OCI-LY1 (cell line): ENCODE measurements around the gene WDR74.

Source experiments
- H2AFZ ChIP-seq: fragments of 200-600 bp; sonication (generic), shearing (Covaris generic); 2 replicates; pipeline ENCODE4 v1.6.0; 2014; ENCODE audit warnings: antibody characterized with exemption, mild to moderate bottlenecking, low read length
- H3F3A ChIP-seq: fragments of 200-600 bp; sonication (generic), shearing (Covaris generic); 2 replicates; pipeline ENCODE4 v1.6.0; 2014; ENCODE audit warnings: mild to moderate bottlenecking, antibody characterized with exemption, low read length, moderate library complexity; ENCODE audit not compliant: insufficient read depth
- H3K27ac ChIP-seq: fragments of 200-600 bp; sonication (generic); 2 replicates; pipeline ENCODE4 v1.5.1; 2014; ENCODE audit warnings: low read length, mixed run types, mild to moderate bottlenecking, low read depth; ENCODE audit not compliant: poor library complexity, severe bottlenecking
- H3K27me3 ChIP-seq: fragments of 200-600 bp; sonication (generic); 2 replicates; pipeline ENCODE4 v1.6.0; 2014; ENCODE audit warnings: antibody characterized with exemption, mild to moderate bottlenecking, low read length, moderate library complexity; ENCODE audit not compliant: insufficient read depth
- H3K36me3 ChIP-seq: fragments of 200-600 bp; sonication (generic); 2 replicates; pipeline ENCODE4 v1.6.1; 2014; ENCODE audit warnings: mild to moderate bottlenecking, antibody characterized with exemption, low read length, moderate library complexity, mixed read lengths; ENCODE audit not compliant: insufficient read depth
- H3K4me1 ChIP-seq: fragments of 200-600 bp; sonication (generic); 2 replicates; pipeline ENCODE4 v1.5.1; 2014; ENCODE audit warnings: mild to moderate bottlenecking, low read length, moderate library complexity; ENCODE audit not compliant: insufficient read depth, severe bottlenecking
- H3K4me2 ChIP-seq: fragments of 200-600 bp; sonication (generic), shearing (Covaris generic); 2 replicates; pipeline ENCODE4 v1.6.1; 2014; ENCODE audit warnings: low read length
- H3K4me3 ChIP-seq: fragments of 200-600 bp; sonication (generic); 2 replicates; pipeline ENCODE4 v1.5.1; 2014; ENCODE audit warnings: low read length, low read depth, mild to moderate bottlenecking, mixed read lengths; ENCODE audit not compliant: poor library complexity, severe bottlenecking
- H3K79me2 ChIP-seq: fragments of 200-600 bp; shearing (Covaris generic); 2 replicates; pipeline ENCODE4 v1.6.1; 2016; ENCODE audit warnings: mixed run types, low read length, mixed read lengths; ENCODE audit not compliant: insufficient read depth
- H3K9ac ChIP-seq: fragments of 200-600 bp; sonication (generic), shearing (Covaris generic); 2 replicates; pipeline ENCODE4 v1.6.1; 2014; ENCODE audit warnings: mild to moderate bottlenecking, low read length, mixed read lengths
- H3K9me2 ChIP-seq: fragments of 200-600 bp; sonication (generic), shearing (Covaris generic); 2 replicates; pipeline ENCODE4 v1.6.1; 2014; ENCODE audit warnings: low read depth, mild to moderate bottlenecking, low read length, mixed read lengths
- H3K9me3 ChIP-seq: fragments of 200-600 bp; shearing (Covaris generic); 2 replicates; pipeline ENCODE4 v1.6.1; 2014; ENCODE audit warnings: low read length, mixed read lengths
- H4K20me1 ChIP-seq: fragments of 200-600 bp; sonication (generic), shearing (Covaris generic); 2 replicates; pipeline ENCODE4 v1.6.0; 2016; ENCODE audit warnings: mild to moderate bottlenecking, low read length; ENCODE audit not compliant: insufficient read depth
- CTCF ChIP-seq: fragments of 200-600 bp; sonication (generic), shearing (Covaris generic); IDR thresholded peaks from 2 replicates; pipeline ENCODE4 v1.5.1; 2017; ENCODE audit warnings: mild to moderate bottlenecking, antibody characterized with exemption, low read length, moderate library complexity, mixed read lengths
- EZH2 ChIP-seq: fragments of 200-600 bp; sonication (generic), shearing (Covaris generic); IDR thresholded peaks from 2 replicates; pipeline ENCODE4 v1.8.0; 2017; ENCODE audit warnings: borderline replicate concordance, mixed run types, mild to moderate bottlenecking, antibody characterized with exemption, low read length, moderate library complexity, mixed read lengths

Gene WDR74

GRCh38 chr11:62805961-62806441 is 33.4 kb downstream of the WDR74 start:
- H3K9me3 ChIP-seq, result no peaks in the 10 kb centered on the region
- H3K4me3 ChIP-seq, result peak overlapping the region; percentile 97
- H3K27me3 ChIP-seq, result no peaks in the 10 kb centered on the region
- H3K4me2 ChIP-seq, result peak overlapping the region; percentile 89
- peaks cover 36% of the 10 kb centered on the region for H3K4me1 ChIP-seq
- H4K20me1 ChIP-seq, result no peaks in the 10 kb centered on the region
- no peaks in the 10 kb centered on the region for H3K9me2 ChIP-seq
- peak overlapping the region; percentile 87 for H3K9ac ChIP-seq
- H2AFZ ChIP-seq, result no peak overlapping the region
- H3F3A ChIP-seq, result no peaks in the 10 kb centered on the region
- H3K36me3 ChIP-seq, result peaks cover 26% of the 10 kb centered on the region
- H3K79me2 ChIP-seq, result peaks cover 17% of the 10 kb centered on the region
- peak overlapping the region; percentile 76 for H3K27ac ChIP-seq
- TF ChIP-seq CTCF, result no peak
- TF ChIP-seq EZH2, result no peak

- H3K9me3 ChIP-seq, result no peaks in the 10 kb centered on the region
- H3K9ac ChIP-seq, result peak within 1 kb of the TSS; percentile 91
- H4K20me1 ChIP-seq, result no peaks in the 10 kb centered on the region
- no peaks in the 10 kb centered on the region for H3K27me3 ChIP-seq
- H3K27ac ChIP-seq, result peak within 1 kb of the TSS; percentile 76
- no peaks in the 10 kb centered on the region for H3K9me2 ChIP-seq
- no peak for TF ChIP-seq CTCF
- peaks cover 33% of the 10 kb centered on the region for H3K36me3 ChIP-seq
- H3F3A ChIP-seq, result no peaks in the 10 kb centered on the region
- no peak within 1 kb of the TSS for H2AFZ ChIP-seq
- H3K4me3 ChIP-seq, result peak within 1 kb of the TSS; percentile 97
- peak within 1 kb of the TSS; percentile 98 for H3K4me2 ChIP-seq
- peaks cover 17% of the 10 kb centered on the region for H3K79me2 ChIP-seq
- peaks cover 36% of the 10 kb centered on the region for H3K4me1 ChIP-seq
Observed at GRCh38 chr11:62805076-62805892, 34.1 kb downstream of the WDR74 start, which contains the start of gene NXF1. TSS of gene NXF1 (minus strand) at chr11:62805440. CDS start at chr11:62805356, 84 bp downstream.

- no peaks in the 10 kb centered on the region for H3K9me3 ChIP-seq
- peak overlapping the region; percentile 20 for H3K27ac ChIP-seq
- H3K27me3 ChIP-seq, result no peaks in the 10 kb centered on the region
- no peaks in the 10 kb centered on the region for H3K9me2 ChIP-seq
- H4K20me1 ChIP-seq, result no peaks in the 10 kb centered on the region
- H3K4me1 ChIP-seq, result peaks cover 36% of the 10 kb centered on the region
- H3K4me3 ChIP-seq, result peak overlapping the region; percentile 97
- peaks cover 41% of the 10 kb centered on the region for H3K36me3 ChIP-seq
- H3K79me2 ChIP-seq, result peaks cover 17% of the 10 kb centered on the region
- TF ChIP-seq CTCF (no peak), EZH2 (no peak)
- no peak overlapping the region for H2AFZ ChIP-seq
- no peaks in the 10 kb centered on the region for H3F3A ChIP-seq
- peak overlapping the region; percentile 98 for H3K4me2 ChIP-seq
- H3K9ac ChIP-seq, result peak overlapping the region; percentile 91
Observed at GRCh38 chr11:62804310-62805075, 34.9 kb downstream of the WDR74 start.
